K562 (cell line): ENCODE measurements around the gene HLCS. TPM values are rescaled to one million over a fixed set of nuclear protein-coding genes. Genes with fewer than 3 reads are reported as not detected.

ENCODE experiments used
- ARID1B ChIP-seq: fragments of 450-650 bp; IDR thresholded peaks from 2 replicates; pipeline ENCODE4 v1.6.1; 2016; ENCODE audit warnings: antibody characterized with exemption, mild to moderate bottlenecking, inconsistent platforms
- ARID3A ChIP-seq: IDR thresholded peaks from 2 replicates; pipeline ENCODE4 v1.6.1; 2012; ENCODE audit warnings: low read depth, low read length, improper control_type of control experiment, borderline replicate concordance
- BACH1 ChIP-seq: fragments of 200-800 bp; sonication (Bioruptor generic); IDR thresholded peaks from 2 replicates; pipeline ENCODE4 v1.6.1; 2016; ENCODE audit warnings: missing genetic modification characterization, missing compliant biosample characterization
- EP400 ChIP-seq: fragments of 450-650 bp; IDR thresholded peaks from 2 replicates; pipeline ENCODE4 v1.6.1; 2017; ENCODE audit warnings: antibody characterized with exemption, mild to moderate bottlenecking, moderate library complexity
- FOXJ2 ChIP-seq: fragments of 200-800 bp; sonication (Bioruptor generic); IDR thresholded peaks from 2 replicates; pipeline ENCODE4 v1.6.1; 2016; ENCODE audit warnings: missing genetic modification characterization, missing compliant biosample characterization
- GATAD2A ChIP-seq: fragments of 450-650 bp; IDR thresholded peaks from 2 replicates; pipeline ENCODE4 v1.6.1; 2017
- HES1 ChIP-seq: fragments of 450-650 bp; IDR thresholded peaks from 2 replicates; pipeline ENCODE4 v1.6.1; 2016; ENCODE audit warnings: low read depth, mild to moderate bottlenecking, moderate library complexity
- HEY1 ChIP-seq: fragments of 250-450 bp; sonication (Bioruptor Pico); IDR thresholded peaks from 2 replicates; pipeline ENCODE4 v1.5.0; 2020; ENCODE audit warnings: mild to moderate bottlenecking, moderate library complexity, borderline replicate concordance
- POLR3G ChIP-seq: IDR thresholded peaks from 2 replicates; pipeline ENCODE4 v1.6.1; 2011; ENCODE audit not compliant: insufficient read length, insufficient replicate concordance; ENCODE audit errors: extremely low read depth
- SAFB2 ChIP-seq: fragments of 200-400 bp; formaldehyde crosslinking; IDR thresholded peaks from 2 replicates; pipeline ENCODE4 v1.6.1; 2018; ENCODE audit warnings: borderline replicate concordance, low read length, low read depth, moderate library complexity; ENCODE audit not compliant: severe bottlenecking
- USF1 ChIP-seq: sonication (generic); formaldehyde crosslinking; IDR thresholded peaks from 2 replicates; pipeline ENCODE4 v1.9.0; 2022; ENCODE audit warnings: mild to moderate bottlenecking, missing genetic modification reagents
- ZNF140 ChIP-seq: fragments of 250-450 bp; sonication (Bioruptor Pico); IDR thresholded peaks from 2 replicates; pipeline ENCODE4 v1.8.0; 2021; ENCODE audit warnings: moderate library complexity, mild to moderate bottlenecking, inconsistent platforms
- ZNF57 ChIP-seq: fragments of 450-650 bp; formaldehyde crosslinking; IDR thresholded peaks from 2 replicates; pipeline ENCODE4 v1.4.0; 2020; ENCODE audit warnings: mild to moderate bottlenecking, moderate library complexity
- polyA plus RNA-seq, 8 experiments: library from polyadenylated mRNA; depleted of rRNA in 4 of 8; stranded (reverse) in 5 of 8; unstranded in 3 of 8; fragments of >200 nt; fragmentation: Nextera tagmentation in 2 of 8; fragmentation: Illumina TruSeq in 1 of 8; extraction: Ambion mirVana in 2 of 8; extraction: Trizol in 1 of 8; gene quantifications; 2 replicates each; pipeline versions ENCODE4 v1.2.1 to v1.2.3, GENCODE V29; 2011 to 2014; ENCODE audit warnings: inconsistent platforms in 1 of 8, missing spikeins in 1 of 8
- total RNA-seq, 7 experiments: library from RNA; depleted of rRNA in 6 of 7; stranded (reverse); fragments of >200 nt in 6 of 7; fragmentation: Illumina TruSeq in 2 of 7; extraction: Trizol in 2 of 7; gene quantifications; 2 replicates each; pipeline versions ENCODE4 v1.2.1 to v1.2.3, GENCODE V29; 2011 to 2021; ENCODE audit warnings: low replicate concordance in 1 of 7
- TF ChIP-seq, protein P1 (sequence below): fragments of 250-450 bp; sonication (Bioruptor Pico); IDR thresholded peaks from 2 replicates; pipeline ENCODE4 v1.8.0; 2022; ENCODE audit warnings: moderate library complexity, mild to moderate bottlenecking, inconsistent platforms
- TF ChIP-seq, protein P2 (sequence below): fragments of 450-650 bp; conservative IDR thresholded peaks from 2 replicates; pipeline ENCODE4 v1.6.1; 2016; ENCODE audit warnings: missing genetic modification characterization, low read depth, mild to moderate bottlenecking, missing compliant biosample characterization, moderate library complexity
- TF ChIP-seq, protein P3 (sequence below): fragments of 450-650 bp; formaldehyde crosslinking; IDR thresholded peaks from 2 replicates; pipeline ENCODE4 v1.4.0; 2020; ENCODE audit warnings: mild to moderate bottlenecking, mixed read lengths
- TF ChIP-seq, protein P4 (sequence below): fragments of 250-450 bp; sonication (Bioruptor Pico); IDR thresholded peaks from 2 replicates; pipeline ENCODE4 v1.8.0; 2021; ENCODE audit warnings: moderate library complexity, mild to moderate bottlenecking, inconsistent platforms

The HLCS gene
- total and polyA plus RNA-seq, 9 of the 15 experiments (the other 6 are each of a cell fraction or from before 2014, with no cell fraction given) = 3.0 to 21.5 (median 17.1) TPM

- TF ChIP-seq, protein P1, sequence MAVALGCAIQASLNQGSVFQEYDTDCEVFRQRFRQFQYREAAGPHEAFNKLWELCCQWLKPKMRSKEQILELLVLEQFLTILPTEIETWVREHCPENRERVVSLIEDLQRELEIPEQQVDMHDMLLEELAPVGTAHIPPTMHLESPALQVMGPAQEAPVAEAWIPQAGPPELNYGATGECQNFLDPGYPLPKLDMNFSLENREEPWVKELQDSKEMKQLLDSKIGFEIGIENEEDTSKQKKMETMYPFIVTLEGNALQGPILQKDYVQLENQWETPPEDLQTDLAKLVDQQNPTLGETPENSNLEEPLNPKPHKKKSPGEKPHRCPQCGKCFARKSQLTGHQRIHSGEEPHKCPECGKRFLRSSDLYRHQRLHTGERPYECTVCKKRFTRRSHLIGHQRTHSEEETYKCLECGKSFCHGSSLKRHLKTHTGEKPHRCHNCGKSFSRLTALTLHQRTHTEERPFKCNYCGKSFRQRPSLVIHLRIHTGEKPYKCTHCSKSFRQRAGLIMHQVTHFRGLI (CRISPR knock-in tag) = no peak
- TF ChIP-seq BACH1 (tag) (no peak), ZNF57 (CRISPR knock-in tag) (no peak), EP400 (peak; percentile 87), USF1 (CRISPR knock-in tag) (no peak; the same call in 1 of the 2 replicates), ARID1B (0 out of 2 replicates have a peak, but pooled peaks have one; percentile 15), POLR3G (no peak), FOXJ2 (tag) (no peak), HEY1 (CRISPR knock-in tag) (no peak), GATAD2A (0 out of 2 replicates have a peak, but pooled peaks have one; percentile 30), HES1 (no peak), SAFB2 (no peak), ARID3A (no peak), ZNF140 (CRISPR knock-in tag) (no peak)
- TF ChIP-seq, protein P2, sequence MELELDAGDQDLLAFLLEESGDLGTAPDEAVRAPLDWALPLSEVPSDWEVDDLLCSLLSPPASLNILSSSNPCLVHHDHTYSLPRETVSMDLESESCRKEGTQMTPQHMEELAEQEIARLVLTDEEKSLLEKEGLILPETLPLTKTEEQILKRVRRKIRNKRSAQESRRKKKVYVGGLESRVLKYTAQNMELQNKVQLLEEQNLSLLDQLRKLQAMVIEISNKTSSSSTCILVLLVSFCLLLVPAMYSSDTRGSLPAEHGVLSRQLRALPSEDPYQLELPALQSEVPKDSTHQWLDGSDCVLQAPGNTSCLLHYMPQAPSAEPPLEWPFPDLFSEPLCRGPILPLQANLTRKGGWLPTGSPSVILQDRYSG (tag) = peak; percentile 75
- TF ChIP-seq, protein P3, sequence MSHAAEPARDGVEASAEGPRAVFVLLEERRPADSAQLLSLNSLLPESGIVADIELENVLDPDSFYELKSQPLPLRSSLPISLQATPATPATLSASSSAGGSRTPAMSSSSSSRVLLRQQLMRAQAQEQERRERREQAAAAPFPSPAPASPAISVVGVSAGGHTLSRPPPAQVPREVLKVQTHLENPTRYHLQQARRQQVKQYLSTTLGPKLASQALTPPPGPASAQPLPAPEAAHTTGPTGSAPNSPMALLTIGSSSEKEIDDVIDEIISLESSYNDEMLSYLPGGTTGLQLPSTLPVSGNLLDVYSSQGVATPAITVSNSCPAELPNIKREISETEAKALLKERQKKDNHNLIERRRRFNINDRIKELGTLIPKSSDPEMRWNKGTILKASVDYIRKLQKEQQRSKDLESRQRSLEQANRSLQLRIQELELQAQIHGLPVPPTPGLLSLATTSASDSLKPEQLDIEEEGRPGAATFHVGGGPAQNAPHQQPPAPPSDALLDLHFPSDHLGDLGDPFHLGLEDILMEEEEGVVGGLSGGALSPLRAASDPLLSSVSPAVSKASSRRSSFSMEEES = no peak
- TF ChIP-seq, protein P4, sequence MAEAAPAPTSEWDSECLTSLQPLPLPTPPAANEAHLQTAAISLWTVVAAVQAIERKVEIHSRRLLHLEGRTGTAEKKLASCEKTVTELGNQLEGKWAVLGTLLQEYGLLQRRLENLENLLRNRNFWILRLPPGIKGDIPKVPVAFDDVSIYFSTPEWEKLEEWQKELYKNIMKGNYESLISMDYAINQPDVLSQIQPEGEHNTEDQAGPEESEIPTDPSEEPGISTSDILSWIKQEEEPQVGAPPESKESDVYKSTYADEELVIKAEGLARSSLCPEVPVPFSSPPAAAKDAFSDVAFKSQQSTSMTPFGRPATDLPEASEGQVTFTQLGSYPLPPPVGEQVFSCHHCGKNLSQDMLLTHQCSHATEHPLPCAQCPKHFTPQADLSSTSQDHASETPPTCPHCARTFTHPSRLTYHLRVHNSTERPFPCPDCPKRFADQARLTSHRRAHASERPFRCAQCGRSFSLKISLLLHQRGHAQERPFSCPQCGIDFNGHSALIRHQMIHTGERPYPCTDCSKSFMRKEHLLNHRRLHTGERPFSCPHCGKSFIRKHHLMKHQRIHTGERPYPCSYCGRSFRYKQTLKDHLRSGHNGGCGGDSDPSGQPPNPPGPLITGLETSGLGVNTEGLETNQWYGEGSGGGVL (CRISPR knock-in tag) = no peak
Observed at GRCh38 chr21:36989699-36990507, 23.4 kb upstream of the HLCS start (continued).
